Measurements from ENCODE around the gene MLPH.

MLPH gene

DNA sequence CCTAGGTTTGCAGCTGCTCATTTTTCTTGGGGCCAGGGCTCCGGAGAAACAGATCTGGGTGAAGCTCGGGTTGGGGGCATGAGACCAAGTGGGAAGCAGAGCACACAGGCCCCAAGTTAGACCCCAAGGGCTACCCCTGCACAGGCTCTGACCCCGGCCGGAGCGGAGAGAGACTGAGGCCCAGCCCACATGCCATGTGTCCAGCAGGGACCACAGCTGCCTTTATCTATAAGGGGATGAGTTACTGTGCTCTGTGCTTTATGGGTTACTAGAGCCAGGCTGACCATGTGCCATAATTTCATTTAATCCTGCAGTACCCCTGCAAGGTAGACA, 49.0 kb downstream of the MLPH start:
- Histone ChIP-seq H3K4me1 (ENCODE audit: control insufficient read depth, low read length) (peaks cover 4% of the 10 kb centered on the region), H3K79me2 (ENCODE audit: control insufficient read depth, low read length) (no peaks in the 10 kb centered on the region), H3K4me3 (ENCODE audit: low read length) (no peak overlapping the region), H3K9me2 (replicated peaks; ENCODE audit: control insufficient read depth, low read length) (no peaks in the 10 kb centered on the region), H4K20me1 (ENCODE audit: control insufficient read depth, insufficient read depth, low read depth, low read length) (no peaks in the 10 kb centered on the region), H3K4me2 (ENCODE audit: low read length) (no peak overlapping the region), H3K27me3 (ENCODE audit: control insufficient read depth, low read length) (no peaks in the 10 kb centered on the region), H3K9me3 (ENCODE audit: control insufficient read depth, insufficient read depth, low read length) (no peaks in the 10 kb centered on the region), H3K27ac (ENCODE audit: low read depth, low read length) (no peak overlapping the region), H3F3A (ENCODE audit: control insufficient read depth, insufficient read depth) (no peaks in the 10 kb centered on the region), H3K36me3 (ENCODE audit: control insufficient read depth, low read length) (no peaks in the 10 kb centered on the region)
- TF ChIP-seq, protein P1, sequence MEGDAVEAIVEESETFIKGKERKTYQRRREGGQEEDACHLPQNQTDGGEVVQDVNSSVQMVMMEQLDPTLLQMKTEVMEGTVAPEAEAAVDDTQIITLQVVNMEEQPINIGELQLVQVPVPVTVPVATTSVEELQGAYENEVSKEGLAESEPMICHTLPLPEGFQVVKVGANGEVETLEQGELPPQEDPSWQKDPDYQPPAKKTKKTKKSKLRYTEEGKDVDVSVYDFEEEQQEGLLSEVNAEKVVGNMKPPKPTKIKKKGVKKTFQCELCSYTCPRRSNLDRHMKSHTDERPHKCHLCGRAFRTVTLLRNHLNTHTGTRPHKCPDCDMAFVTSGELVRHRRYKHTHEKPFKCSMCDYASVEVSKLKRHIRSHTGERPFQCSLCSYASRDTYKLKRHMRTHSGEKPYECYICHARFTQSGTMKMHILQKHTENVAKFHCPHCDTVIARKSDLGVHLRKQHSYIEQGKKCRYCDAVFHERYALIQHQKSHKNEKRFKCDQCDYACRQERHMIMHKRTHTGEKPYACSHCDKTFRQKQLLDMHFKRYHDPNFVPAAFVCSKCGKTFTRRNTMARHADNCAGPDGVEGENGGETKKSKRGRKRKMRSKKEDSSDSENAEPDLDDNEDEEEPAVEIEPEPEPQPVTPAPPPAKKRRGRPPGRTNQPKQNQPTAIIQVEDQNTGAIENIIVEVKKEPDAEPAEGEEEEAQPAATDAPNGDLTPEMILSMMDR (IDR thresholded peaks at IDR 0.05; ENCODE audit: low read depth, low read length, poor library complexity, severe bottlenecking) = no peak
- TF ChIP-seq EZH2phosphoT487 (IDR thresholded peaks at IDR 0.05; ENCODE audit: borderline replicate concordance, low read length) = no peak

DNA sequence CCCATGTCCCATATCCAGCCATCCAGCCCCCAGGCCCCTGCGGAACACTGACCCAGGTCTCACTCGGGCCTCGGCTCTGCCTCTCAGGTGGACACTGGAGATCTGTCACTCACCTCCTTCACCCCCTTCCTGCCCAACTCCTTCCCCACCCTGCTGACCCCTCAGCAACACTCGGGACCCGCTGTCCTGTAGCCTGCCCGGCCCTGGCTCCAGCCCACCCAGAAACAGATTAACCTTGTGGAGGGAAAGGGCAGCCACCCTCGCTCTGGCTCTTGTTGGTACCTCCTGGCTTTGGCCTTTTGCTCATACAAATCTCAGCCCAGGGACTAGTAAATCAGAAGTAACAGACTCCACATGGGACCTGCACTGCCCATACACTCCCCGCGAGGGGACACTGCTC, 49.6 kb downstream of the MLPH start:
- H3K4me2 ChIP-seq (ENCODE audit: low read length) = no peak overlapping the region
- H3K79me2 ChIP-seq (ENCODE audit: control insufficient read depth, low read length) = no peaks in the 10 kb centered on the region
- no peaks in the 10 kb centered on the region for H3K9me2 ChIP-seq (replicated peaks; ENCODE audit: control insufficient read depth, low read length)
- H3K4me3 ChIP-seq (ENCODE audit: low read length) = no peak overlapping the region
- H3F3A ChIP-seq (ENCODE audit: control insufficient read depth, insufficient read depth) = no peaks in the 10 kb centered on the region
- no peaks in the 10 kb centered on the region for H3K36me3 ChIP-seq (ENCODE audit: control insufficient read depth, low read length)
- no peaks in the 10 kb centered on the region for H3K9me3 ChIP-seq (ENCODE audit: control insufficient read depth, insufficient read depth, low read length)
- no peaks in the 10 kb centered on the region for H4K20me1 ChIP-seq (ENCODE audit: control insufficient read depth, insufficient read depth, low read depth, low read length)
- no peak overlapping the region for H3K27ac ChIP-seq (ENCODE audit: low read depth, low read length)
- no peak for TF ChIP-seq EZH2phosphoT487 (IDR thresholded peaks at IDR 0.05; ENCODE audit: borderline replicate concordance, low read length)
- TF ChIP-seq, protein P1 (IDR thresholded peaks at IDR 0.05; ENCODE audit: low read depth, low read length, poor library complexity, severe bottlenecking) = no peak
- H3K4me1 ChIP-seq (ENCODE audit: control insufficient read depth, low read length) = no peaks in the 10 kb centered on the region
- no peaks in the 10 kb centered on the region for H3K27me3 ChIP-seq (ENCODE audit: control insufficient read depth, low read length)

GRCh38 chr2:237538001-237538720, 51.1 kb downstream of the MLPH start:
- Histone ChIP-seq H3K4me1 (ENCODE audit: control insufficient read depth, low read length) (no peaks in the 10 kb centered on the region), H3K36me3 (ENCODE audit: control insufficient read depth, low read length) (no peaks in the 10 kb centered on the region), H3K4me2 (ENCODE audit: low read length) (no peak overlapping the region), H3K9me3 (ENCODE audit: control insufficient read depth, insufficient read depth, low read length) (no peaks in the 10 kb centered on the region), H3K79me2 (ENCODE audit: control insufficient read depth, low read length) (no peaks in the 10 kb centered on the region), H3K27ac (ENCODE audit: low read depth, low read length) (no peak overlapping the region), H3K4me3 (ENCODE audit: low read length) (no peak overlapping the region), H4K20me1 (ENCODE audit: control insufficient read depth, insufficient read depth, low read depth, low read length) (no peaks in the 10 kb centered on the region), H3K27me3 (ENCODE audit: control insufficient read depth, low read length) (no peaks in the 10 kb centered on the region), H3F3A (ENCODE audit: control insufficient read depth, insufficient read depth) (no peaks in the 10 kb centered on the region), H3K9me2 (replicated peaks; ENCODE audit: control insufficient read depth, low read length) (no peaks in the 10 kb centered on the region)
- TF ChIP-seq, protein P1 (IDR thresholded peaks at IDR 0.05; ENCODE audit: low read depth, low read length, poor library complexity, severe bottlenecking) = no peak
- no peak for TF ChIP-seq EZH2phosphoT487 (IDR thresholded peaks at IDR 0.05; ENCODE audit: borderline replicate concordance, low read length)
